KBM-7 (cell line): ENCODE measurements around the gene CDH23.

Experiments used
- DNase-seq: peaks from one replicate; pipeline ENCODE4 v3.0.0-alpha.2; 2015
- in situ Hi-C: fragments of 300-500 bp; cut with MboI; formaldehyde crosslinking; loops from 2 replicates; pipeline ENCODE4 v1.14.3; 2020; ENCODE audit warnings: low sequenced_read_pairs, low pct_unique_long_range_greater_than_20kb, mixed read lengths

The CDH23 gene

DNA sequence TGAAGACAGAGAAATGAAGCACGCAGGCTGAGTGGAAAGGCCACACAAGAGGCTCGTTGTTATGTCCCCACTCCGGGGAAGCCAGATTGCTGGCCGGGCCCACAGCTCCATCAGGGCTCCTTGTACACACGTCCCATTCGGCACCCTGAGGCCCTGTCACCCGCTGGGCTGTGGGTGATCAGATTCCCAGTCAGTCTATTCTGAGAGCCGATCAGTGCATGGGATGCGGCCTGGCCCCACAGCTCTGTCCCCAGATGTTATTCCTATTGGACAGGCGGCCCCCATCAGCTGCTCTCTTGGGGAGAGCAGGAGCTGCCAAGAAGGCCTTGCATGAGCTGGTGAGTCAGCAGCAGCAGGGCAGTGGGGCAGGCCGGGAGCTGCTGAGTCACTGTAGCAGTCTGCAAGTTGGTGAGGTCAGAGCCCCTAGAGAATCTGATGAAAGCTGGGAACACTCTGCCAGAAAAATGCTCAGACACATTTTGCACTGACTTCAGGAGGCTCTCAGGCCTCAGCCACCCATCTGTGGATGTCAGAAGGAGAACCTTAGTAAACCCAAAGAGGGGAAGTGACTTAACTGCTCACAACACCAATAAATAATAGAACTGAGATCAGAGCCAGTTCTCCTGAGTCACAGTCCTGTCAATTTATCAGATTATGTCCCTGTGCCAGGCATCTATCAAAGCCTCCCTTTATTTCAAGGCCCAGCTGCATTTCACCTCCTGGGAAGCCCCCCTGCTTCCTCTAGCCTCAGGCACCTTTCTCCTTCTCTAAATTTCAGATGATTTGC is 463.7 kb downstream of the CDH23 start:
- DNase-seq: peak; percentile 87
- in situ Hi-C loops: no loop called here

DNA sequence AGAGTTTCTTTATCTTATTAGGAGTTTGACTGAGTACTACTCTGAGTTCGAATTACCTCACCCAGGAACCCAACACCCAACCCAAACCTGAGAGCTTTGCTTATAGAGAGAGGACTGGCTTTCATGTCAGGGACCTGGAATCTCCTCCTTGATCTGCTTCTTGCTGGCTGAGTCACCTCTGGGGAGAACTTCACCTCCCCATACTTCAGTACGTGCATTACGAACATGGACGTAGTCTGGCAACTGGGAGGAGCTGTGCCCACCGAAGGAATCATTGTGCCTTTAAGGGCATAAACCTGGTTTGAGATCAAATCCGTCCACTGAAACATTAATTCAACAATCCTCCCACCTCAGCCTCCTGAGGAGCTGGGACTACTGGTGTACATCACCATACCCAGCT is 466.5 kb downstream of the CDH23 start:
- in situ Hi-C loops: no loop called here

DNA sequence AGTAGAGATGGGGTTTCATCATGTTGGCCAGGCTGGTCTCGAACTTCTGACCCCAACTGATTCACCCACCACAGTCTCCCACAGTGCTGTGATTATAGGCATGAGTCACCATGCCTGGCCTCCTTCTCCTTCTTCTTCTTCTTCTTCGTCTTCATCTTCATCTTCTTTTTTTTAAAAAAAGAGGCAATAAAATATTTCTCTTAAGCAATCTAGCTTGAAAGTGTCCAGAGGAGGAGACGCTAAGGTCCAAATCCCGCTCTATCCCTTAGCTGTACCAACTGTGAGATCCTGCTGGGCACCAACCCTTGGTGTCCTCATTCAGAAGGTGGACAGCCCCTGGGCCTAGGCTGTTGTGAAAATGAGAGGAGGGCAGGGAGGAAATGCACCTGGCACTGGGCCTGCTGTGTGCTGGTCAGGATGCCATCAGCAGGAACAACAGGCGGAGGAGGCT is 468.2 kb downstream of the CDH23 start:
- in situ Hi-C loops: no loop called here
- DNase-seq: no peak

More for the DNA sequence above, 466.5 kb downstream of the CDH23 start:
- no peak for DNase-seq
